DMS 273 treated with DMSO at 0.1 percent for 48 hours (cell line): Measurements from ENCODE around the gene NCF4.
A peak's percentile ranks its signal among the peaks of the same experiment; 100 is the strongest.

Experiments
- DNase-seq: peaks from one replicate; lab custom pipeline; 2025; lab: John Stamatoyannopoulos, UW

The NCF4 gene

GRCh38 chr22:36838119-36839030 lies 22.4 kb upstream of the NCF4 start:
- no peak for DNase-seq

GRCh38 chr22:36839356-36840073 lies 21.3 kb upstream of the NCF4 start:
- DNase-seq, result no peak

- no peak for DNase-seq
Observed at GRCh38 chr22:36840106-36840505, 20.7 kb upstream of the NCF4 start.

GRCh38 chr22:36846271-36846670 lies 14.5 kb upstream of the NCF4 start:
- no peak for DNase-seq

- no peak for DNase-seq
Observed at GRCh38 chr22:36846949-36847348, 13.9 kb upstream of the NCF4 start.

- DNase-seq, result no peak
Observed at GRCh38 chr22:36850056-36850455, 10.8 kb upstream of the NCF4 start.

GRCh38 chr22:36850682-36851081 lies 10.1 kb upstream of the NCF4 start:
- DNase-seq, result no peak

DNA sequence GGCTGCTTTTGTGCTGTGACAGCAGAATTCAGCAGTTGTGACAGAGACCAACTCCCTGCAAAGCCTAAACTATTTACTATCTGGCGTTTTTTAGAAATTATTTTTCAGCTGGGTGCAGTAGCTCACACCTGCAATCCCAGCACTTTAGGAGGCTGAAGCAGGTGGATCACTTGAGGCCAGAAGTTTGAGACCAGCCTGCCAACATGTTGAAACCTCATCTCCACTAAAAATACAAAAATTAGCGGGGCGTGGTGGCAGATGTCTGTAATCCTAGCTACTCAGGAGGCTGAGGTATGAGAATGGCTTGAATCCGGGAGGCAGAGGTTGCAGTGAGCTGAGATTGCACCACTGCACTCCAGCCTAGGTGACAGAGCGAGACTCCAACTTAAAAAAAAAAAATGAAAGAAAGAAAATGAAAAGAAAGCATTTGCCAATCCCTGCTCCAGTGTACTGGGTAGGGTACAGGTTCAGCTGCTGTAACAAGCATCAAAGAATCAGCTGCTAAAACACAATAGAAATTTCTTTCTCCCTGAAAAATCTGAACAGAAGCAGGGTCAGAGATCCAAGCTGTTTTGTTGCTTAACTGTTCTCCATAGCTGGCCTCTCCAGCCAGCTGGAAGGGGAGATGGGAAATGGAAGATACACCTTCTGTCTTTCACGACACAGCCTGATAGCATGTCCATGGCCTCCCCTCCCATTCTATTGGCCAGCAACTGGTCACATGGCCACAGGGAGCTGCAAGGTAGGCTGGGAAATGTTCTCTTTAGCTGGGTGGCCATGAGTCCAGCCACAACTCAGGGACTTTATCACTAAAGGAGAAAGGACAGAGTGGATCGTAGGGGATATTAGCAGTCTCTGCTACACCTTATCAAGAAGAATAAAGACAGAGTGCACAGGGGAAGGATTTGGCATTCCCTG lies 8.5 kb upstream of the NCF4 start:
- no peak for DNase-seq

DNA sequence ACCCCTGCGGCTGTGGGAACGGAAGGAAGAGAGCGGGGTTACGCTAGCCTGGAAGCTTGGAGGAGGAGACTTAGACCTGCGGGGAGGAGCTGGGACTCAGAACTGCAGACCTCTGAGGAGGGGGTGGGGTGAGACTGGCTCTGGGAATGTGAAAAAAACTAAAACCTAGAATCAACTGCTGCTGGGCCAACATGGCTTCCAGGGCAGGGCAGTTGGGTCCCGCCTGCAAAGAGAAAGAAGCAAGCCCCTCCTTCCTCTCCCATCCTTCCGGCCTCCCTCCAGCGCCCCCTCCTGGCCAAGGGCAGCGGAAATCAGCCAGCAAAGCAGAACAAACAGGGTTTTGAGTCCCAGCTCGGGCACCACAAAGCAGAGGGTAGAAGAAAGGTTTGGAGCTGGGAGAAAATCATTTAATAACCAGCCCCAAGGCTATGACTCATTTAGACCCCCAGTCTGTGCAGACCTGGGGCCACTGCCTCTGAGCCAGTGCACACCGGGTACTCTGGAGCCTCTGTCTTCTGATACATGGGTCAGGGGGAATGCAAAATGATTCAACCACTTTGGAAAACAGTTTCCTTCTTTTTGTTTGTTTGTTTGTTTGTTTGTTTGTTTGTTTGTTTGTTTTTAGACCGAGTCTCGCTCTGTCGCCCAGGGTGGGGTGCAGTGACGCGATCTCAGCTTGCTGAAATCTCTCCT lies 7.3 kb upstream of the NCF4 start:
- DNase-seq, result peak; percentile 1

DNA sequence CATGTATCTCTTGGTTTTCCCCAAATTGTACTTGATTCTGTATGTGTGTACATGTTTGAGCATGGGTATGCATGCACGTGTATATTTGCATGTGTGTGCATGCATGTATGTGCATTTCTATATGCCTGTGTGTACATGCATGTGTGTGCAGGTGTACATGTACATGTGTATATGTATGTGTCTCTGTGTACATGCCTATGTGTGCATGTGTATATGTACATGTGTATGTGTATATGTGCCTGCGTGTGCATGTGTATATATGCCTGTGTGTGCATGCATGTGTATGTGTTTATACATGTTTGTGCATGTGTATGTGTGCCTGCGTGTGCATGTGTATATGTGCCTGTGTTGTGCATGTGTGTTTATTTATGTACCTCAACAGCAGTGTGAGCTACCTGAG lies 5.3 kb upstream of the NCF4 start:
- DNase-seq, result no peak

DNA sequence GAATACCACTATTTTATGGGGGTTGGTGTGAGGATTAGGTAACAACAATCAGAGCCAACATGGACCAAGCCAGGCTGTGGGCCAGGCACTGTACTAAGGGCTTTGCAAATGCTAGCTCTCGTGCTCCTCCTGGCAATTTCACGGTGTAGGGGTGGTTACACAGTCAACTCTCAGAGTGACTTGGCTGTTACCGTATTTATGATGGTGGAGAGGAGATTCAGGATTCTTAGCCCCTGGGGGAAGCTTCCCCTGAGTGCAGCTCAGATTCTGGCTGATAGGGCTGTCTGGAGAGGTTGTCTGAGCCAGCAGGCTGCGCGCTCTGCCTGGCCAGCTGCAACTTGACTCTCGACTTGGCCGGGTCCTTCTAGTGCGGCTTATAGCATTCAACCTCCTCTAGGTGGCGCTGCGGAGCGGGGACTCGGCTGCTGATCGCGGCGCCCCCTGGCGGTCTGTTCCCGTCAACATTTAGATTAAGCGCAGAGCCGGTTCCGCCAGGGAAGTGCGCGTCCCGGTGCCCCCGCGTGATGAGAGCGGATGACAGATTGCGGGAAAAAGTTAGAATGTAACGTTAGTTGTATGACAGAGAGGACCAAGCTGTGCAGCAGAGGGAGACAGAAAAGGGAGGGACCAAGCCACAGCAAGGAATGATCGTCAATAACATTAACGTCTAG lies 4.5 kb upstream of the NCF4 start:
- DNase-seq, result peak; percentile 59

DNA sequence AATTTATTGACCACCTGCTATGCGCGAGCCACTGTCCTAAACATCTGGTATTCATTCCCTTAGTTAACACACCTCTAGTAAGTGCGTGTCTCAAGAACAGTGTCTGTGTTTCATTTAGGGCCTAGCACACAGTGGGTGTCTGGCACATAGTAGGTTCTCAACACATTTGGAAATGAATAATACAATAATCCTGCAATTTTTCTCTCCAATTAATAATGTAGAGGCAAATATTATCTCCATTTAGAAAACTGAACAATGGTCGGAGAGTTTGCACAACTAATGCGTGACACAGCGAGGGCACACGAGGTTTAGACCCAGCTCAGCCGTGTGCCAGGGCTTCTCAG lies 4.0 kb upstream of the NCF4 start:
- no peak for DNase-seq

GRCh38 chr22:36858156-36858555 lies 2.6 kb upstream of the NCF4 start:
- DNase-seq, result no peak

DNA sequence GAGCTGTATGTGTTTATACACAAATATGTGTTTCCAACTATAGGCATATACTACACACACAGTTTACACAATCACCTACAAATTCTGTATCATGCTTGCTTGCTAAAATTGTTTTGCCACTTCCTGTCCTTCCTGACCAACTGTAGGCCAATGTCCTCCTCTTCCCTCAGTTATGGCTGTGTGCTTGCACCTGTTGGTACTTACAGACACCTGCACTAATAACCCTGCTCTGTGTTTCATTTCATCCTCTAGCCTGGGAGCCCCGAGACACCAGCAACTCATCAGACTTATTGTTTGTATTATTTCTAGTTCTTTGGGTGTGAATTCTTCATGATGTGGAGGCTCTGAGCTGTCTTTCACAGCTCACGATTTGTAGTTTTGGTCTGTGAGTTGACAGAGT lies 1.8 kb upstream of the NCF4 start:
- DNase-seq, result no peak

DNA sequence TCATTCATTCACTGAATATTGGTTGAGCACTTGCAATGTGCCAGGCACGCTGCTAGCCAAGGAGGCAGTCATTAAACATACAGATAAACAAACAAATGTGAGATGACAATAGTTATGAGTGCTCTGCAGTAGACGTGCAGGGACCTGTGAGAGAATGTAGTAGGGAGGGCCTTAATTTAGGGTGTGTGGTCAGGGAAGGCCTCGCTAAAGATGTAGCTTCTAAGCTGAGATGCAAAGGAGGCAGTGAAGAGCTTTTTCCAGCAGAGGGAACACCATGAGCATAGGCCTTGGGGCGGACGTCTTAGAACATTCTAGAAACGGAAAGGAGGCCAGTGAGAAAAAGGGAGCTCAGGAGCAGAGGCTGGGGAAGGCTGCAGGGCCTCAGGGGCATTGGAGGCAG lies 789 bp upstream of the NCF4 start:
- no peak for DNase-seq

GRCh38 chr22:36860438-36860820 lies 377 bp upstream of the NCF4 start:
- no peak for DNase-seq

DNA sequence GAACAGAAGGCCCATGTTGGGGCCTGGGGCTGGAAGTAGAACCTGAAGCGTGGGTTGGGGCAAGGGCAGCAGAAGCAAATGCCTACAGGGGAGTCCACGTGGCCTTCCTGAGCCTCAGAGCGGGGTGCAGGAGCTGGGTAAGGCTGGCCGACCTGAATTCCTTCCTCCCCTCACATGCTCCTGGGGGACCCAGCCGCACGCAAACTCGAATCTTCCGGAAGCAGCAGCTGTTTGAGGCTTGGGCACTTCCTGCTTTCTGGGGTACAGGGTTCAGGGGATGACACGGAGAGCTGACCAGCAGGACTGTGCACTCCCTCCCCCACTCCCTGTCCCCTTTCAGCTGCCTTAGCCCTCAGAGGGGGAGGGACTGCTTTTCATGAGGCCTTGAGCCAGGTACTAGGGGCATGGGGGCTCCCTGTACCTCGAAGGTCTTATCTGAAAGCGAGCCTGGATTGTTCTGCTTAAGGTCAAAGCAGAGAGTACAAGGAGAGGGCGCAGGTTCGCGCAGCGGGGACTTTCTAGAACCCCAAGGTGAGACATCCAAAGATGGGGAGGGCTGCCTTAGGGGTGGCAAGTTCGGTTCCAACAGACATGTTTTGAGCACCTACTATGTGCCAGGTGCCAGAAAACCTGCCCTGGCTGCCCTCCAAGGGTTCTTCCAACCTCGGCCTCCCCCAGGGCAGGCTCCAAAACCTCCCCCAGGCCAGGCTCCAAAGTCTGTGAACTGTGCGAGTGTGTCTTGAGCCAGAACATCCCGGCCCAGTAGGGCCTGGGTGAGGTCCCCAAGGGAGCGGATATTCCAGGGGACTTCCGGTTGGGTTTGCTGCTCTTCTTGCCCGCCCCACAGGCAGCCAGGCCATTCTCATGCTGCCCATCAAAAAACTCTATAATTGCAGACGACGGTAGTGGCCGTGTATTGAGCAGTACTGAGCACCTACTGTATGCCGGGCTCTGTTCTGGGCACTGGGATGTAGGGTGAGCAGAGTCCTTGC lies 1.7 kb downstream of the NCF4 start:
- DNase-seq, result no peak

GRCh38 chr22:36863281-36863680 lies 2.5 kb downstream of the NCF4 start:
- DNase-seq, result no peak

DNA sequence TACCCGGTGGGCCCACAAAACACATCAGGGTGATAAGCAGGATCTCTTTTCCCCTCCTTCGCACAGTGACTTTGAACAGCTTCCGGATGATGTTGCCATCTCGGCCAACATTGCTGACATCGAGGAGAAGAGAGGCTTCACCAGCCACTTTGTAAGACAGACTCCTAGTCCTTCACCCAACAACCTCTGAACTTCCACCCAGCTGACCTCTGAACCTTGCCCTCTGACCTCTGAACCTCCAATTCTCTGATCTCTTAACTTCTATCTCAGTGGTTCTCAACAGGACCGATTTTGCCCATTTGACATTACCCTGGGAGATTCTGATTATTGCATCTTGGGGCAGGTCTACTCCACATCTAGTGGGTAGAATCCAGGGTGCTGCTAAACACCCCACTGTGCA lies 3.2 kb downstream of the NCF4 start:
- DNase-seq, result no peak
